Inferior parietal cortex (tissue), 1 donor: ENCODE results near the gene TRMT2B.
"Not testable (repeated sequence)": the region's sequence is repeated elsewhere in the genome, so short reads cannot be mapped to it uniquely, and the experiment has no call there.

ENCODE experiments used
- DNase-seq: peaks from one replicate; pipeline ENCODE4 v3.0.0-alpha.2; 2016; ENCODE audit errors: extremely low spot score

TRMT2B gene, protein sequence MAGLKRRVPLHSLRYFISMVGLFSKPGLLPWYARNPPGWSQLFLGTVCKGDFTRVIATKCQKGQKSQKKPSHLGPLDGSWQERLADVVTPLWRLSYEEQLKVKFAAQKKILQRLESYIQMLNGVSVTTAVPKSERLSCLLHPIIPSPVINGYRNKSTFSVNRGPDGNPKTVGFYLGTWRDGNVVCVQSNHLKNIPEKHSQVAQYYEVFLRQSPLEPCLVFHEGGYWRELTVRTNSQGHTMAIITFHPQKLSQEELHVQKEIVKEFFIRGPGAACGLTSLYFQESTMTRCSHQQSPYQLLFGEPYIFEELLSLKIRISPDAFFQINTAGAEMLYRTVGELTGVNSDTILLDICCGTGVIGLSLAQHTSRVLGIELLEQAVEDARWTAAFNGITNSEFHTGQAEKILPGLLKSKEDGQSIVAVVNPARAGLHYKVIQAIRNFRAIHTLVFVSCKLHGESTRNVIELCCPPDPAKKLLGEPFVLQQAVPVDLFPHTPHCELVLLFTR

DNA sequence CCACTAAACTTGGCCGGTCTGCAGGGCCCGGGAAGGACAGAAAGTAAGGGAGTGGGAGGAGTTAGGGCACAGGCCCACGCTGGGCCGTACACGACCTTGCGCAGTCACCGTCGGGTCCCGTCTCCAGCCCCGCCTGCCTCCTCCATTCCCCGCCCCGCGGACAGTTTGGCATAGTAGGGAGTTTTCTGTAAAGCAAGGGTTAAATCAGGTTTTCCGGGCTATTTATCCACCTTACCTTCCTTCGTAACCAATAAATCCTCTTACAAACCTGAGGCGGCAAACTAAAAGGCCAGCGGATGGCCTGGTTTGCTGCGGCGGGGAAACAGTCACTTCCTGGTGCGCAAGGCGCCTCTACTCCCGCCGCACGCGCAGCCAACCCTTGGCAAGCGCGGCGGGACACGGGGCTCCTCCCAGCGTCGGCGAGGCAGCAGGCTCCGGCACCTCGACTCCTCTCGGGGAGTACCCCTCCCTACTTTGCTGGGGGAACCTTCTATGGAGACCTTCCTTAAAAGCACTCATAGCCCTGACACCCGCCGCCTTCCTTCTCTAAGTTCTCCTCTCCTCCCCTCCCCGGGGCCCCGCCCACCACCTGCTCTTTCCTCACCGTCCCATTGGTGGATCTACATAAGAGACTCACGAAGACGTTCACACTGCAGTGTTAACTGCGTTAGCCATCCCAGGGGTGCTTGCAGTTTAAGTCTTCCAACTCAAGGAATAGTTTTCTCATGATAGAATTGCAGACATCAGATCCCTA lies at the start of gene TRMT2B:
Gene TRMT2B (minus strand): TSS at position 563 of the 754 bp plus-strand sequence. CDS start 9,822 bp downstream, outside the sequence.
- peak; percentile 63 for DNase-seq

DNA sequence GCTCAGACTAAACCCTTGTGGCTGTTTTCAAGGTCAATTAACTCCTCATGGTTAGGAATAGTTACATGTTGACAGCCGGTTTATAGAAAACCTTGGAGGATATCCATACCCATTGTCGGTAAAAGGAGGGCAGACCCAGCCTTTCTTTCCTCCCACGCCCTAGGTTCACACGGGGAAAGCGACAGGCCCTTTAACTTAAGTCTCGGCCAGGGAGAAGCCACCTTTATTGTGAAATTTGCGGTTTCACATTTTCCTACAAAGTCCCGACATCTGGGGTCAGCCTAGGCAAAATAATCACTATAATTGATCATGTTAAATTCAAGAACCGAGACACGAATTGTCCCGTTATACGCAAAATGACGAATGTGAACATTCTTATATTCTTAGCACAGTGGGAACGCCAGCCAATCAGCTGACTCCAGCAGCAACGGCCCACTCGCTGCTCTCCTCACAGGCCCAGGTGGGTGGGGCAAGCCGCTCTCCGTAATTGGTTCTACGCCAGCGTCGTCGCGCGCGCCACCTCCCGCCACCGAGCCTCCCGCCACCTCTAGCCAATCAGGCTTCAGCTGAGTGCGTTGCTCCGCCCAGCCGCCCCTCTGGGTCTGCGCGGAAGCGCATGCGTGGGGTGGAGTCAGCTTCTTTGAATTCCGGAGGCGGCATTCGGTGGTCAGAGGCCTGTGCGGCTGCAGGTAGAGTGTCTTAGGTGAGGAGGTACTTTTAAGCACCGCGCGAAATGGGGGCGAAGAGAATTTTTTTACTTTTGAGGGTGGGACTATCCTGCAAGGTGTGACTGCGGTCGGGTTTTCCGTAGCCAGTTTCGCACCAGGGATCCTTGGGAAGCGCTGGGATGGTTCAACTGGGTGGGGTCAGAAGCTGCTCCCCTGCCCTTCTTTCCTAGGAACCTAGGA lies 45.9 kb upstream of the TRMT2B start, which contains the start of gene CENPI:
Gene CENPI (plus strand): TSS at position 659 of the 908 bp plus-strand sequence. CDS start 2,867 bp downstream, outside the sequence.
- peak; percentile 86 for DNase-seq

GRCh38 chrX:101091817-101092216 lies 39.9 kb upstream of the TRMT2B start:
- DNase-seq = no peak

DNA sequence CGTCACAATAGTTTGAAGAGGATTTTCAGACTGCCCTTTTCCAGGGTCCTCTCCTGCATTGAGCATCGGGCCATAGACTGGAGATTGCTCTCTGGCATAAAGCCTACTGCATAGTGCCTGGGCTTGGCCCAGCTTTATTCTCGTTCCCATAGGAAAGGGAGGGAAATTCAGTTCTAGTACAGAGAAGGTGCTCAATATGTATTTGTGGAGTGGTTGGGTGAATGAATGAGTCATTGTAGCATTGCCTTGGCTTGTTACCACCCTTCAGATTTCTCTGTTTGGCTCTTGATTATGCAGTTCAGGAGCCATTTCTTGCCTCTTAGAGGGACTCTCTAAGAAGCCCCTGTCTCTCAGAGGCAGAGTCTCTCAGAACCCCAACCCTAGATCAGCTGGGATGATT lies 29.3 kb upstream of the TRMT2B start:
- peak; percentile 17 for DNase-seq

DNA sequence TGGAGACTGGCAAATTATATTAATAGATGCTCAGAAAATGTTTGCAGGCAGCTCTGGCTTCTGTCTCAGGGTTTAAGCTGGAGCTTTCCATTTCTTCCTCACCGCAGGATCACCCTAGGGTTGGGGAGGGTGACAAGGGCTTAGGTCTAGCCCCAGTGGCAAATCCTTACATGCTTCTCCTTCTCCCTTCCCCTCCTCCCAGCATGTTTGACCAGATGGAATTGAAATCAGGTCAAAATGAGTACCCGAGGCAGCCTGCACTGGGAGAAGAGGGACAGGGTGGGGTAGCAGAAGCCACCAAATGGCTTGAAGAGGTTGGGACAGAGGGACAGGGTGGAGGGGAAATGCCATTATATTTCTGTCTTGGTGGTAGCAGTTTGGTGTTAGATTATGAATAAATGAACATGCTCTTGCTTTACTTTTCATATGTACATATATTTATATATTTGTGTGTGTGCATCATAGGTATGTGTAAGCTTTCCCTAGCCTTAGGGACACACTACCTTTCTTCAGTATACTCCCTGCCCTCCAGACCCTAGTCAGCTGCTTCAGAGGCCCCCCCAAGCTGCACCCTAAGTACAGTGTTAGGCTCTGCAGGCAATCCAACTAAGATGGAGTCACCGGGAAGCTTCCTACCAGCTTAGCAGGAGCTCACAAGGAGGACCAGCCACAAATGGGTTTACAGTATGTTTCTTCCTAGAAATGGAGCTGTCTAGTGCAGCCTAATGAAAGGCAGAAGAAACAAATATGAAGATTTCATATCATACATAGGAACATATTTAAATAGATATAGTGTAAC lies 28.6 kb upstream of the TRMT2B start:
- peak; percentile 3 for DNase-seq

- no peak for DNase-seq
These were observed 27.9 kb upstream of the TRMT2B start for GRCh38 chrX:101079736-101080270.

- peak; percentile 27 for DNase-seq
These were observed 27.0 kb upstream of the TRMT2B start, which contains the start of gene TMEM35A for GRCh38 chrX:101078716-101079598. TSS of gene TMEM35A (plus strand) at chrX:101078879. CDS start at chrX:101079003, 124 bp downstream.

- DNase-seq = no peak
These were observed 19.7 kb upstream of the TRMT2B start for GRCh38 chrX:101071582-101071981.

DNA sequence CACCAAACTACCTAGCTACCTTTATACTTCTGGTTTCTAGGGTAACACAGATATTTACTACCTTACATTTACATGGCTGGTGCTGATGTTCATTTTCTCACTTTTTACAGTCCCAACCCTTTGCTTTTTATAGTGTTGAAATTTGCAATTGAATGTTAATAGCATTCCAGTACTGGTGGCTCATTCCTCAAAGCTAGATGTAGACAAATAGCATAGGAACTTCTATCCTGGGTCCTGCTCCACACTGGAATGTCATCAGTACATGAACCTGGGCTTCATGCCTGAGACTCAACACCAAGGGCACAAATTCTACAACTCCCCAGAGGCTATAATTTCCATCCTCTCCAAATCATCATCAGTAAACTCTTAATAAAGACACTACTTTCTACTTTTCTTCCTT lies 10.3 kb upstream of the TRMT2B start:
- DNase-seq = no peak

GRCh38 chrX:101057093-101057714 lies 5.3 kb upstream of the TRMT2B start:
- no peak for DNase-seq

GRCh38 chrX:101056551-101056950 lies 4.6 kb upstream of the TRMT2B start:
- not testable (repeated sequence) for DNase-seq

DNA sequence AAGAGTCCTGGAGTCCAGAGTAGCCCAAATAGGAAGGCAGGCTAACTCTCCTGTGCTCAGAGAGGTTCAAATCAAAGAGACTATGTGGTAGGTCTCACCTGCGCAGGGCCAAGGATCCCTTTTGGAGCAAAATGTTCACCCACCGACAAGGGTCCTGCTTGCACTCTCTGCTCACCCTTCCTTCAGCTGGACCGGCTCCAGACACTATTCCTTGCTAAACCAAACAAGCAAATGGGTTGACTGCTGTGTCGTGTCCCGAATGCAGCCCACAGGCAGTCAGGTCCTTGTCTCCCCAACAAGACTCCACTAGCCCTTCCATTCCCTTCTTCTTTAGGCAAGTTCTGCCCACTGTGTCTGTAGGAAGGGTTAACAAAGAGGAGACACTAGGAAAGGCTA lies 760 bp downstream of the TRMT2B start:
- no peak for DNase-seq

DNA sequence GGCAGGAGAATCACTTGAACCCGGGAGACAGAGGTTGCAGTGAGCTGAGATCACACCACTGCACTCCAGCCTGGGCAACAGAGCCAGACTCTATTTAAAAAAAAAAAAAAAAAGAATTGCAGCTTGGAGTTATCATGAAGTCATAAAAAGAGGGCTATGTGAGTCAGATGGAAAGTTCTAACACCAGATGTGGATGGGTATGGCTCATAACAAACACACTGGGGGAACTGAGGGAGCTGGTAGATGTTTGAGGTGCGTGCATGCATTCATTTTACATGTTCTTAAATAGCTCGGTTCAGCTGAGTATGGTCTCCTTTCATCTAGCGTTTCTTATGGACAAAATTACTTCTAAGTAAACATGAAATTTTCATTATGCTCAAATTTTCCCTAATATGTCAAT lies 11.7 kb downstream of the TRMT2B start:
- no peak for DNase-seq

- no peak for DNase-seq
These were observed 14.7 kb downstream of the TRMT2B start for GRCh38 chrX:101037231-101037630.

DNA sequence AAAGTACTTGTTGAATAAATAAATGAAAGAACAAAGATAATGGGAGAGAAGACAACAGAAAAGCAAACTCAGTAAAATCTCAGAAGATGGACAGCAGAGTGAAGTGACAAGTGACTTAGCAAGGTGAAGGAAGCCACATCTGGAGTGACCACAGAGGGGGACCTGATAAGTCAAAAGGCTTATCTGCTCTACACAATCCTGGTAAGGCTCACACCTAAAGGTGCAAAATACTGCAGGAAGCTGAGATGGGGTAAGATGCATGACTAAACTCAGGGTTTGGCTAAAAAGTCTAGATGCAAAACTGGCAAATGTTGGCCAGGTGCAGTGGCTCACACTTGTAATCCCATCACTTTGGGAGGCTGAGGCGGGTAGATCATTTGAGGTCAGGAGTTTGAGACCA lies 22.2 kb downstream of the TRMT2B start:
- DNase-seq = no peak

DNA sequence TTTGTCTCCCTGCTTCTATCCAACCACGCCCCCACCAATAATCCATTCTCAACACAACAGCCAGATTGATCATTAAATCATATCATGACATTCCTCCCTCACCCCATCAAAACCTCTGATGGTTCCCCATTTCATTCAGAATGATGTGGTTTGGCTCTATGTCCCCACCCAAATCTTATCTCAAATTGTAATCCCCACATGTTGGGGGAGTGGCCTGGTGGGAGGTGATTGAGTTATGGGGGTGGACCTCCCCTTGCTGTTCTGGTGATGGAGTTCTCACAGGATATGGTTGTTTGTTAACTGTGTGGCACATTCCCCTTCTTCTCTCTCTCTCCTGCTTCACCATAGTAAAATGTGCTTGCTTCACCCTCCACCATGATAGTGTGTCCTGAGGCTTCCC lies 23.3 kb downstream of the TRMT2B start:
- no peak for DNase-seq

DNA sequence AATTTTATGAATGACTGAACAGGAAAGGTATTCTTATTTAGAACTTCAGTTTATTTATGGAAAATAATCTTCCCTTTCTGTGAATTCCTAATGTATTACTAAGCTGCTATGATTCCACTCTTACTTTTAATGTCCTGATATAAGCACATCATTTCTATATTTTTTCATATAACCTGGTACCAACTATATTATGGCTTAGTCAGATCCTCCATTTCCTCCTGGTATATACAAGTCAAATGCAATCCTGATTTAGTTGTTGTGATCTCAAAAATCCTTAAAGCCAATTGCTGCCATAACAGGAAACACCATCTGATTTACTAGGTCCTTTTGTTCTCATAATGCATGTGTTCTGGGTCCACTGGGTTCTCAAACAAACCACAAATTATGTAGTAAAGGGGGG lies 26.8 kb downstream of the TRMT2B start:
- DNase-seq = no peak

DNA sequence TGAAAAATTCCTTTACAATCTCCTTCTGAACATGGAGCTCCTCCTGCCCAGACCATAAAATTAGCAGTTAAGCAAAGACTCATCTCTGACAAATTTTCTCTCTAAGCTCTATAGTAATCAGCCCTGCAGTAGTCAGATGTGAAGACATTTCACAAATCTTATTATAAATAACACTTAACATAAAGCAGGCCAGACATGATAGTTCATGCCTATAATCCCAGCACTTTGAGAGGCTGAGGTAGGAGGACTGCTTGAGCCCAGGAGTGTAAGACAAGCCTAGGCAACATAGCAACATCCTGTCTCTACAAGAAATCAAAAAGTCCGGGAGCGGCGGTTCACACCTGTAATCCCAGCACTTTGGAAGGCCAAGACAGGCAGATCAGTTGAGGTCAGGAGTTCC lies 29.9 kb downstream of the TRMT2B start:
- no peak for DNase-seq

GRCh38 chrX:101012031-101012430 lies 39.9 kb downstream of the TRMT2B start:
- not testable (repeated sequence) for DNase-seq
